ENCODE results near the gene UHRF1. TPM values are rescaled to one million over a fixed set of nuclear protein-coding genes. Genes with fewer than 3 reads are reported as not detected.

Gene UHRF1
- total and polyA plus RNA-seq, 2 of the 4 experiments (the other 2 are of a cell fraction): 47.4 to 57.4 TPM

GRCh38 chr19:4965061-4965460, 55.8 kb downstream of the UHRF1 start:
- H3K23ac ChIP-seq (ENCODE audit: low read depth, low read length): no peak overlapping the region
- no peak overlapping the region for H4K91ac ChIP-seq (ENCODE audit: insufficient read depth, low read depth, low read length)
- no peak overlapping the region for H2BK20ac ChIP-seq (ENCODE audit: low read depth, low read length)
- no peaks in the 10 kb centered on the region for H3K27me3 ChIP-seq (ENCODE audit: control insufficient read depth, insufficient read depth, low read length)
- no peak overlapping the region for H2BK15ac ChIP-seq (ENCODE audit: low read depth, low read length)
- no peak overlapping the region for H3K56ac ChIP-seq (ENCODE audit: extremely low read depth, insufficient read depth, low read length)
- in situ Hi-C loops (cut with MboI; ENCODE audit: low sequenced_read_pairs) (no loop called here), intact Hi-C loops (cut with micrococcal nuclease) (no loop called here), dilution Hi-C loops (cut with HindIII; ENCODE audit: low sequenced_read_pairs, unreplicated experiment) (no loop called here)
- peaks cover 6% of the 10 kb centered on the region for H4K20me1 ChIP-seq (ENCODE audit: insufficient read depth, low read length)
- no peak overlapping the region for H2BK5ac ChIP-seq (ENCODE audit: low read depth, low read length, poor library complexity, severe bottlenecking)
- peaks cover 5% of the 10 kb centered on the region for H3K36me3 ChIP-seq (ENCODE audit: control insufficient read depth, insufficient read depth, low read length)
- ATAC-seq (ENCODE audit: low read depth) (no peak), DNase-seq (no peak)
- H3K79me1 ChIP-seq (ENCODE audit: low read depth in 1 of 2, low read length in 2 of 2): peaks cover 10 to 28% of the 10 kb centered on the region in 2 experiments
- H3K4me1 ChIP-seq (ENCODE audit: control insufficient read depth, insufficient read depth, low read length): peaks cover 4% of the 10 kb centered on the region; the same call in 1 of the 2 replicates
- no peak overlapping the region for H3K4me3 ChIP-seq (ENCODE audit: insufficient read depth, low read depth, low read length)
- H3K4ac ChIP-seq (ENCODE audit: low read depth, low read length): no peak overlapping the region
- H3K14ac ChIP-seq (replicated peaks; ENCODE audit: low read depth, low read length): no peak overlapping the region
- CTCF ChIA-PET: no interaction called here
- H4K8ac ChIP-seq (ENCODE audit: low read depth in 2 of 2, low read length in 2 of 2): no peak overlapping the region
- POLR2A ChIA-PET (ENCODE audit: unreplicated experiment): no interaction called here
- no peak overlapping the region for H3K27ac ChIP-seq (ENCODE audit: insufficient read depth, low read length)
- H3K18ac ChIP-seq (ENCODE audit: low read depth, low read length): no peak overlapping the region
- no CpG with 5 or more reads among the region's 6 CpGs for WGBS, 2 experiments (ENCODE audit: extremely low coverage in 2 of 2, insufficient read length in 1 of 2)
- TF ChIP-seq SMC3 (IDR thresholded peaks at IDR 0.05; ENCODE audit: low read depth, low read length): no peak
- TF ChIP-seq POLR2A (IDR thresholded peaks at IDR 0.05; ENCODE audit: low read depth, low read length): no peak
- TF ChIP-seq MAFK (IDR thresholded peaks at IDR 0.05; ENCODE audit: low read depth, low read length): no peak
- TF ChIP-seq MXI1 (IDR thresholded peaks at IDR 0.05; ENCODE audit: borderline replicate concordance, low read depth, low read length): no peak
- no peak for TF ChIP-seq RAD21 (IDR thresholded peaks at IDR 0.05; ENCODE audit: low read length)
- no peak for TF ChIP-seq MAZ (IDR thresholded peaks at IDR 0.05; ENCODE audit: borderline replicate concordance, low read depth, low read length)
- TF ChIP-seq ELK1 (IDR thresholded peaks at IDR 0.05; ENCODE audit: borderline replicate concordance, low read depth, low read length): no peak
- TF ChIP-seq USF2 (IDR thresholded peaks at IDR 0.05; ENCODE audit: low read depth, low read length): no peak
- H3K4me2 ChIP-seq (ENCODE audit: low read depth, low read length): no peak overlapping the region
- peaks cover 10% of the 10 kb centered on the region for H3K9me1 ChIP-seq (ENCODE audit: insufficient read depth, low read length)
- H4K5ac ChIP-seq (ENCODE audit: low read depth, low read length): no peak overlapping the region
- H2AK5ac ChIP-seq (ENCODE audit: low read depth, low read length): no peak overlapping the region
- H2BK120ac ChIP-seq (ENCODE audit: low read depth, low read length): no peak overlapping the region
- H3K9ac ChIP-seq (ENCODE audit: low read depth, low read length): no peak overlapping the region
- no TSS peak for BruUV-seq (replicated peaks)
- H3K9me3 ChIP-seq (ENCODE audit: control insufficient read depth, insufficient read depth, low read length): no peaks in the 10 kb centered on the region
- no peak overlapping the region for H2AK9ac ChIP-seq (replicated peaks; ENCODE audit: low read depth, low read length, poor library complexity)
- H2AFZ ChIP-seq (replicated peaks; ENCODE audit: low read length, poor library complexity): no peak overlapping the region
